ENCODE results near the gene CERK.
"Not testable (repeated sequence)": the region's sequence is repeated elsewhere in the genome, so short reads cannot be mapped to it uniquely, and the experiment has no call there.

Gene CERK, protein sequence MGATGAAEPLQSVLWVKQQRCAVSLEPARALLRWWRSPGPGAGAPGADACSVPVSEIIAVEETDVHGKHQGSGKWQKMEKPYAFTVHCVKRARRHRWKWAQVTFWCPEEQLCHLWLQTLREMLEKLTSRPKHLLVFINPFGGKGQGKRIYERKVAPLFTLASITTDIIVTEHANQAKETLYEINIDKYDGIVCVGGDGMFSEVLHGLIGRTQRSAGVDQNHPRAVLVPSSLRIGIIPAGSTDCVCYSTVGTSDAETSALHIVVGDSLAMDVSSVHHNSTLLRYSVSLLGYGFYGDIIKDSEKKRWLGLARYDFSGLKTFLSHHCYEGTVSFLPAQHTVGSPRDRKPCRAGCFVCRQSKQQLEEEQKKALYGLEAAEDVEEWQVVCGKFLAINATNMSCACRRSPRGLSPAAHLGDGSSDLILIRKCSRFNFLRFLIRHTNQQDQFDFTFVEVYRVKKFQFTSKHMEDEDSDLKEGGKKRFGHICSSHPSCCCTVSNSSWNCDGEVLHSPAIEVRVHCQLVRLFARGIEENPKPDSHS

DNA sequence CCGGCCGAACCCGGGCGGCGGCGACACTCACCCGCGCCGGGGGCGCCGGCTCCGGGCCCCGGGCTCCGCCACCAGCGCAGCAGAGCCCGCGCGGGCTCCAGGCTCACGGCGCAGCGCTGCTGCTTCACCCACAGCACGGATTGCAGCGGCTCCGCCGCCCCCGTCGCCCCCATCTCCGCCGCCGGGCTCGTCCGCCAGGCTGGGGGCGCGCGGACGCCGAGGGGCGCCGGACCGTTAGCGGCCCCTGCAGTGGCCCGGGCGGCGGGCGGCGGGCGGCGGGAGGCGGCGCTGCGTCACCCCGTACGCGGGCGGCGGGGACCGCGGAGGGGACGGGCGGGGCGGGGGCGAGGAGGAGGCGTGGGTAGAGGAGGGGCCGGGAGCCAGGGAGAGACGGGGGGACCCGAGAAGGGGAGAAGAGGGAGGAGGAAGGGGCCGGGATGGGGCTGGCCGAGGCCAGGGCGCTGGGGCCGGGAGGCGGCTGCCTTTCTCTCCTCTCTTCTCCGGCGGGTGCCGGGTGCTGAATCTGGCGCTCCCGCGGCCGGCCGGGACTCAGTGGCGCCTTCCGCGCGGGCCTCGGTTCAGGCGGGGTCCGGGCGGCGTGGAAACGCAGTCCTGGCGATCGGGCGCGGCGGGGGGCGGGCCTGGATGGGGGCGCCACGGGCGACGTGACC lies at the start of gene CERK:
TSS of gene CERK (minus strand) at position 277 of the 671 bp plus-strand sequence. CDS start at position 173, 104 bp downstream.
- DNase-seq (ENCODE audit: low spot score): peak; percentile 87

GRCh38 chr22:46783721-46784120 lies 45.7 kb upstream of the CERK start:
- DNase-seq (ENCODE audit: low spot score): no peak

DNA sequence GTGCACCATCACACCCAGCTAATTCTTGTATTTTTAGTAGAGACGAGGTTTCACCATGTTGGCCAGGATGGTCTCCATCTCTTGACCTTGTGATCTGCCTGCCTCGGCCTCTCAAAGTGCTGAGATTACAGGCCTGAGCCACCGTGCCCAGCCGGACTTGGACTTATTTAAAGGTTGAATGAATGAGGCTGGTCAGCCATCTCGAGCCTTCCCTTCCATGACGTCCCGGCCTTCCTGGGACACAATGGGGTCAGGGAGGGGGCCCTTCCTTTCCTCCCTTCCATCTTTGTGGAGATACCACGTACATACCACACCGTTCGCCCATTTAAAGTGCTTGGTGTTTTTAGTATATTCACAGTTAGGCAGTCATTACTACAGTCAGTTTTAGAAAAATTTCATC lies 44.1 kb upstream of the CERK start:
- DNase-seq (ENCODE audit: low spot score): not testable (repeated sequence)

DNA sequence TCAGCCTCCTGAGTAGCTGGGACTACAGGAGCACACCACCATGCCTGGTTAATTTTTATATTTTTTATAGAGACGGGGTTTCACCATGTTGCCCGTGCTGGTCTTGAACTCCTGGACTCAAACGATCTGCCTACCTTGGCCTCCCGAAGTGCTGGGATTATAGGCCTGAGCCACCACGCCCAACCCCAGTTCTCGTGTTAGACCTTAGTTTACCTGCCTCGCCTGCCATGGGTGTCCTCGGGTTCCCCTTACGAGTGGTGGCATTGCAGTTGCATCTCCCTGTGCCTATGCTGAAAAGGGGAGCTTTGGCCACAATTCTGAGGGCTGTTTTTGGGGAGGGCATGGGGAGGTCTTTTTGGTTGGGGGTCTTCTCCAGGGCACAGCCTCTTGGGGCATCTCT lies 43.2 kb upstream of the CERK start:
- DNase-seq (ENCODE audit: low spot score): no peak

GRCh38 chr22:46780453-46780852 lies 42.4 kb upstream of the CERK start:
- DNase-seq (ENCODE audit: low spot score): no peak

DNA sequence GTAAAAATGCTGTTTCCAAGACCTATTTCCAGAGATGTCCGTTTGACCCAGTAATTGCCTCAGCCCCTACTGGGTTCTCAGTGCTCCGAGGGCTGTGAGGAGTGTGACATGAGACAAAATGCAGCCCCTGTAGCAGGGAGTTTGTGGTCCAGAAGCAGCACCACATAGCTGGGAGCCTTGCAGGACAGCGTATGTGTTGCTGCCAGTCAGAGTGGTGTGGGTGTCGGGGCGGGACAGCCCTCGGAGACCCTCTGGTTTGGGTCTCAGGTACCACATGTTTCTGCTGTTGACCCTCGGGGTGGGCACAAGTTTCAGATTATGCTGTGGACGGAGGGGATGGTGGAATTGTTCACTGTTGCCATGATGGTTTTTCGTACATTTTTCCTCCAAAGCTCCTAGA lies 41.6 kb upstream of the CERK start:
- no peak for DNase-seq (ENCODE audit: low spot score)

GRCh38 chr22:46779023-46779422 lies 41.0 kb upstream of the CERK start:
- no peak for DNase-seq (ENCODE audit: low spot score)

DNA sequence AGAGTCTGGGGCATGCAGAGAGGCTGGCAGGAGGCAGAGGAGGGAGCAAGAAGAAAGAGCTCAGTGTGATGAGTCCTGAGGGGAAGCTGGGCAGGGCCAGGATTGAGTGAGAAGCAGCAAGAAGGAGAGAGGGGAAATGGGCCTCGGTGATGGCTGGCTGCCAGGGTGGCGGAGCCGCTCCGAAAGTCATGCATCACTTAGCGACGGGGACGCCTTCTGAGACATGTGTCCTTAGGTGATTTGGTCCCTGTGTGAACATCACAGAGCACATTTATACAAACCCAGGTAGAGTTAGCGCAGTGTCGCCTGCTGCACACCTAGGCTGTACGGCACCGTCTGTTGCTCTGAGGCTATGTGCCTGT lies 39.5 kb upstream of the CERK start:
- no peak for DNase-seq (ENCODE audit: low spot score)

DNA sequence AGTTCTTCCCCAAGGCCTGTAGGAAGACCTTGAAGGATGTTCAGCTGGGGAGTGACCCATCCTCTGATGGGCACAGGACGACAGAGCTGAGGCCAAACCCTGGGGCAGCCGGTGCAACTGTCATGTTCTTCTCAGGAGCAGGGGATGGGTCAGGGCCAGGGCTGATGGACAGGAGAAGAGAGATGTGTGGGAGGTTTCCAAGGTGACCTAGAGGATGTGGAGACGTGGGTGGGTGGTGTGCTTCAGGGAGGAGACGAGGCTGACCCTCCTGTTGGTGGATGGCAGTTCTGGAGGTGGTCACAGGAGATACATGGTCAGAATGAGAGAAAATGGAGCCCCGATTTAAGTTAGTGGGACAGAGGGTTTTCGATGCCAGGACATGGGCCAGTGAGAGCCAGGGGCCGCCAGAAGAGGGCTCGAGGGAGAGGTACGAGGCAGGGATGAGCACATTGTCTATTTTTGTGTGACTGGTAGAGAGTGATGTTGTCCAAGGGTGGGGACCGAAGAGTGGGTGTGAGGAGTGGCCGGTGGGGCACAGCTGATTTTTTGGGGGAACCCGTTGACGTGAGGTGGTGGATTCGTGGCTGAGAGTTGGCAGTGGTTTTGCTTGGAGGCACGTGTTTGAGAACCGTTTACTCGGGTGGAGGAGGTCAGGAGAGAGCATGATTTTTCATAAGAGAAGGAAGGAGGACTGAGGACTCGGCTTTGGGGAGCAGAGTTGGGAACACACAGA lies 39.0 kb upstream of the CERK start:
- DNase-seq (ENCODE audit: low spot score): no peak

GRCh38 chr22:46775850-46776826 lies 38.1 kb upstream of the CERK start:
- no peak for DNase-seq (ENCODE audit: low spot score)

DNA sequence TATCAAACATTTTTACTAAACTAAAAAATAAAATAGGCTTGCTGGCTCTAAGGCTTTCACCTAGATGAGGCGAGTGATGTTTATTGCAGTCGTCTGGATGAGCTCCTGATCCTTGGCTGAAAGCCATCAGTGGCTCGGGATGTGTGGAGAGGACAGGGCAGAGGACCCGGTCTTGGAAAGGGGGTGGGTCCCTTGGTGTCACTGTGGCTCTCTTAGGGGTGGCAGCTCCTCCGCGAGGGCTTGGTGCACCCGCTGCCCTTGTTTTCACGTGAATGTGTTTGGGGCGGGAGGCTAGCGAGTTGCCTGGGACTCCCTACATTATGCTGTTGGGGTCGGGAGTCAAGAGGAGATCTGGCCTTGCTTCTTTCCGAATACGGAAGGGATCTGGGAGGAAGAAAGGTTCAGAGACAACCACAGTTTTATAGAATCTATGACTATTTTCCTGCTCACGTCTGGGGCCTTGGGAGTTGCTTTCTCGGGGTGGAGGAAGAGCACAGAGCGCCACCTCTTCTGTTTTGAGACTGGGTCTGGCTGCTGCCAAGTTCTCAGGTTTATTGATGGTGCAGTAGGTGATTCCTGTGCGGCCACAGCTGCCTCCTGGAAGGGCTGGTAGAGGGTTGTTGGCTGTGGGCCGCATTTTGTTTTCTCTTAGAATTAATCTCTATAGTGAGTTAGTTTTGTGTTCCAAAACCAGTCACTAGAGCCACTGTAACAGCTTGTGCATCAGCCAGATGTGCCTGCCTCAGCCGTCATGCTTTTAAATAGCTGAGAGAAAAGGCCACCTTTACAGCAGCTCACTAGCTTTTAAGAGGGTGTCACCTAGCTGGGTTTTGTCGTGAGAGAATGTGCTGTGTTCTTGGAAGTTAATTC lies 37.2 kb upstream of the CERK start:
- no peak for DNase-seq (ENCODE audit: low spot score)

DNA sequence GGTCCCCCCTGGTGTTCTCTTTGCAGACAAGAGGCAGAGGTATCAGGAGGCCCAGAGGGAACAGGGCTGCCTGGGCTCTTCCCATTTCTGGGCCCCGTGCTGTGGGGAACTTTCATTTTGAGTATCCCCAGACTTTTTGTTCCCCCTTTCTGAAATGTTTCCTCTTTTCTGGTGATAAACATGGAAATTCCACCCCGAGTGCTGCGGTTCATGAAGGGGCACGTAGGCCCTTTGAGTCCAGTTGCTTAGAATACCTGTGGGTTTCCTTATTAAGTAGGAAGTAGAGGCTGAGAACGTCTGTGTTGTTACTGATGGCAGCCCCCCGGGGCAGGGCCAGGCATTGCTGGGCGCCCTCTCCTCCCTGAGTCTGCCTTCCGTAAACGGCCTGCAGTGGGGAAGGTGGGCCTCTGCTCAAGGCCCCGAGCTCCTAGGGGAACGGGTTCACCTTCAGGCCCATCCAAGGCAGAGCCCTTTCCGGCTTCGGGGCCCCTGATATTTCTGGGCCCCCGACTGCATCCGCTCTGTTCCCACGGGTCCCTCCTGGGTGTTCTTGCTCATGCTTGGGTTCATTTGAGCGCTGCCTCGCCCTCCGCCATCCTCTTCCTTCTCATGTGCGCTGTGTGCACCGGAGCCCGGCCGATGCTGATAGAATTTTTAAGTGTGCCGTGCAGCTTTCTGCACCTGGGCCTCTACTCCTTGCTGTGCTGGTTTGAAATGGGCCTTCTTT lies 36.4 kb upstream of the CERK start:
- DNase-seq (ENCODE audit: low spot score): no peak

- DNase-seq (ENCODE audit: low spot score): no peak
Measured at GRCh38 chr22:46773076-46773475, 35.0 kb upstream of the CERK start.

GRCh38 chr22:46770726-46771125 lies 32.7 kb upstream of the CERK start:
- DNase-seq (ENCODE audit: low spot score): no peak

DNA sequence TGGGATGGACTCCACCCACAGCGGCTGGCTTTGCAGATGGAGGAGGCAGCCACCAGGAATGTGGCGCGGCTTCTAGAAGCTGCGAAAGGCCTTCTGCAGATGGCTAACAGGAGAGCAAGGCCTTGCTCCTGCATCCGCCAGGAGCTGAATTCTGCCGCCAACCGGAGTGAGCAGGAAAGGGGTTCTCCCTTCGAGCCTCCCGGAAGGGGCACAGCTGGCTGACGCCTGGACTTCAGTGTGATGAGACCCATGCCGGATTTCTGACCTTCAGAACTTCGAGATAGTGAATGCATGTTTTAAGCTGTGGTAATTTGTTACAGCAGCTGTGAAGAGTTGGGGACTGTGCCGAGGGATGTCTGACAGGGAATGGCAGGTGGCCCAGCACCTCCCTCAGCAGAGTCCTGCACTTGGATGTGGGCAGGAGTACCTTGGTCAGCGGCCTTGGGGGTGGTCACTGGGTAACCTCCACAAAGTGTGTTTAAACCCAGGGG lies 32.1 kb upstream of the CERK start:
- no peak for DNase-seq (ENCODE audit: low spot score)

GRCh38 chr22:46769706-46770105 lies 31.7 kb upstream of the CERK start:
- DNase-seq (ENCODE audit: low spot score): no peak

- no peak for DNase-seq (ENCODE audit: low spot score)
Measured at GRCh38 chr22:46769191-46769675, 31.2 kb upstream of the CERK start.

GRCh38 chr22:46767249-46767985 lies 29.4 kb upstream of the CERK start:
- no peak for DNase-seq (ENCODE audit: low spot score)

GRCh38 chr22:46766611-46767010 lies 28.6 kb upstream of the CERK start:
- no peak for DNase-seq (ENCODE audit: low spot score)

All from hepatic stellate cell (primary cell).